HG03521 (cell line): ENCODE measurements around the gene BIRC7.

Source experiments
- ATAC-seq: cut with Tn5 transposase; IDR thresholded peaks from one replicate; pipeline ENCODE4 v1.9.1; 2021; ENCODE audit warnings: mild to moderate bottlenecking, moderate library complexity; ENCODE audit not compliant: unreplicated experiment

Gene BIRC7

GRCh38 chr20:63280371-63280770 is 44.7 kb downstream of the BIRC7 start:
- ATAC-seq, result no peak

- no peak for ATAC-seq
Observed at GRCh38 chr20:63280929-63281545, 45.3 kb downstream of the BIRC7 start.

GRCh38 chr20:63281742-63282665 is 46.3 kb downstream of the BIRC7 start:
- ATAC-seq, result no peak

- no peak for ATAC-seq
Observed at GRCh38 chr20:63282946-63283345, 47.2 kb downstream of the BIRC7 start.

GRCh38 chr20:63283397-63284082 is 47.8 kb downstream of the BIRC7 start:
- no peak for ATAC-seq

GRCh38 chr20:63284083-63284440 is 48.4 kb downstream of the BIRC7 start:
- ATAC-seq, result no peak

GRCh38 chr20:63284544-63284949 is 48.8 kb downstream of the BIRC7 start:
- ATAC-seq, result no peak

GRCh38 chr20:63284981-63285524 is 49.3 kb downstream of the BIRC7 start:
- ATAC-seq, result no peak

- no peak for ATAC-seq
Observed at GRCh38 chr20:63285636-63286615, 50.2 kb downstream of the BIRC7 start.

- ATAC-seq, result no peak
Observed at GRCh38 chr20:63286781-63287696, 51.3 kb downstream of the BIRC7 start.

- ATAC-seq, result no peak
Observed at GRCh38 chr20:63287697-63288580, 52.2 kb downstream of the BIRC7 start.

GRCh38 chr20:63288581-63289251 is 53.0 kb downstream of the BIRC7 start:
- no peak for ATAC-seq

GRCh38 chr20:63289311-63290135 is 53.8 kb downstream of the BIRC7 start:
- no peak for ATAC-seq
